ENCODE results near the gene HSPA12A. TPM values are rescaled to one million over a fixed set of nuclear protein-coding genes. Genes with fewer than 3 reads are reported as not detected.

The HSPA12A gene
- total RNA-seq, 1 donor from 2014 or later, result 3.9 TPM

DNA sequence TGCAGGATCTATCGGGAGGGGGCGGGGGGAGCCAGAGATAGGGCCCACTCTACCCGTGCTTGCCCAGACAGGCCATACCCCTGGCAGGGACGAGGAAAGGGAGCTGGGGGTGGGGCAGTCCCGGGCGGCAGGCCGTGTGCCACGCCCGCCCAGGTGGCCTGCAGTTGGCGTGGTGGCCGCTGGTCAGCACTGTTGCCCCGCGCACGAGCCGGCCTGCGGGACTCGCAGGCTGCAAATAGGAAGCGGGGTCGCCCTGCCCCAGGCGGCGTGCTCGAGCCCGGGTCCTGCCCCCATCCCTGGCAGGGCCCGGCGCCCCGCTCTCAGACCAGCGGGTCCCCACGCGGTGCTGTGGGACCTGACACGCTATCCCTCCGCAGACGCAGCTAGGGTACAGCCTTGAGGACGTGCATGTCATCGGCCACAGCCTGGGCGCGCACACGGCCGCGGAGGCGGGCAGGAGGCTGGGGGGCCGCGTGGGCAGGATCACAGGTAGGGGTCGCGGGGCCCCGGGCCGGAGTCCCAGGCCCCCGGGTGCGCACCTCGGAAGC is 114.9 kb downstream of the HSPA12A start:
- peak; percentile 54 for ATAC-seq

DNA sequence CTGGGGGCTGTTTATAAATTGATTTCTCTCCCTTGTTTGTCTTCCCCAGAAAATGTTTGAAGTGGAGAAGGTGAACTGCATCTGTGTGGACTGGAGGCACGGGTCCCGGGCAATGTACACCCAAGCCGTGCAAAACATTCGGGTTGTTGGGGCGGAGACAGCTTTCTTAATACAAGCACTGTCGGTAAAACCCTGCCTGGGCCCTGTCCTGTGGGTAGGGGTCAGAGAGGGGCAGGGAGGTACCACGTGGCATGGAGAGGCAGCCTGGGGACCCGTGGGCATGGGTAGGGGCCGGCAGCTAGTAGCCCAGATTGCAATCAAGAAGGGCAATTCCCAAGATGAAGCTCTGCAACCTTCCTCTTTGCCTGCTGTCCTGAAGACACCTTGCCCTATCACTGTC is 115.6 kb downstream of the HSPA12A start:
- ATAC-seq, result no peak

DNA sequence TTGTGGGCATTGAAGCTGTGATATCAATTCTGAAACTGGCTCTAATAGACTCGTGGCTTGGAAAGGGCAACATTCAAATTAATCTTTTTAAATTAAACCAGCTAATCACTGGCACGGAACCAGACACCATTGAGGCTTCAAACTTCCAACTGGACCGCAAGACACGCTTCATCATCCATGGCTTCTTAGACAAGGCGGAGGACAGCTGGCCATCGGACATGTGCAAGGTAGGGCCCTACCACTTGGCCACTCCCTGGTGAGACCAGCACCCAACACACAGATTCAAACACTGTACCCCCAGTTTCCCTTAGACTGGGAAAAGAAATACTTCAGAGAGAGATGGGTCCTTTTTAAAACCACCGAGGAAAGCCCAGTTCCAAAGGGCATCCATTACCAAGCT is 116.5 kb downstream of the HSPA12A start:
- no peak for ATAC-seq

DNA sequence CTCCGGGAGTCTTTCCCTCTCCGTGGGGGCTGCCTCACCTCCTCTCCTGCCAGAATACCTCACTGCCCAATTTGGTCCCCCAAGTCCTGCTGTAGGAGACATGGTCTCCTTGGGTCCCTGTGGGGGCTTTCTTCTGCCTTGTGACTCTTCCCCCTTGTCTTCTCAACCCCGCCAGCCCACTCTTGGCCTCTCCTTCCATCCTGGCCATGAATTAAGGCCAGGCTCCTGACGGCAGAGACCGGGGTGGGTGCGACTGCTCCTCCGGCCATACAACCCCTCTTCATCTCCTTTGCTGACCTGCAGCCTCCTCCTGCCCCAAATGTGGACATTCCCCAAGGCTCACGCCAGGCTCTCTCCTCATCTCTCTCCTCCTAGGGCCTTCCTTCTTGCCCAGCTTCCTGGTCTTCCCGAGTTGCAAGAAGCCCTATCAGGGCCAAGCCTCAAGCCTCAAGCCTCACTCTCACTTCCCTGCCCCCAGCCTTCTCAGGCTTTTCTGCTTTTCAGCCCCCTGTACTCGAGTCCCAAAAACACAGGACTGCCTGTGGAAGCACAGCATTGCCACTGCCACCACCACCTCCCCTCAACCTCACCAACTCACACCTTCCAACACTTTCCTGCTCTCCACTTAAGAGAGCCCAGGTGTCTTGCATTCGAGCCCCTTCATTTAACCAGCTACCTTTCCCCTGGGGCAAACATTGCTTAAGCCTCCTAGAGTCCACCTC is 120.3 kb downstream of the HSPA12A start:
- ATAC-seq, result no peak

DNA sequence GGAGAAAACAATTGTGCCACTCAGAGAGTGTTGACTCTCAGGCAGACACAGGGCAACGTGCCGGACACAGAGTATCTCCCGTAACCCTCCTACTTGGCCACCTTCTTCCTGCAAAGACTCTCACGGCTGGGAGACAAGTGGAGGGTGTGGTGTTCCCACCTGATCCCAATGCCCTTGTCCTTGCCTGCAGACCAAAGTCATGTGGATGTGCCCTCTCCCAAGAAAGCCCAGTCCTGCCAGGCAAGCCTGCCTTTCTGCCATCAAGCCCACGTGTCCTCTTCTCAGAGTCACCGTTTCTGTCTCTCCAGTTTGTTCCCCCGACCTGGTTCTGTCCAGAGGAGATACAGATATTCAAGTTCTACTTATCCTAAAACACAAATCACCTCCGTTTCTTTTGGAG is 120.9 kb downstream of the HSPA12A start:
- no peak for ATAC-seq

Other genes starting within 250 kb of the HSPA12A start
- gene PNLIP, start 196.6 kb downstream of the HSPA12A start, total RNA-seq, result not detected
- gene PNLIPRP1, start 151.6 kb downstream of the HSPA12A start, total RNA-seq, result not detected
- gene PNLIPRP2, start 121.6 kb downstream of the HSPA12A start, total RNA-seq, result not detected
- gene ENO4, start 106.9 kb upstream of the HSPA12A start, total RNA-seq, result not detected